IMR-90 (cell line): ENCODE measurements around the gene SPDEF. TPM values are rescaled to one million over a fixed set of nuclear protein-coding genes. Genes with fewer than 3 reads are reported as not detected.

Experiments used
- ATAC-seq: fragments of 200-7000 bp; cut with Tn5 transposase; 2 replicates; pipeline ENCODE4 v1.9.1; 2020; ENCODE audit warnings: low read depth, mild to moderate bottlenecking, moderate library complexity
- BruUV-seq: library from RNA; stranded (reverse); fragments of 400-500 nt; replicated peaks from 2 replicates; lab custom pipeline; 2021; lab: Mats Ljungman, UMichigan
- CTCF ChIA-PET: fragments of 300-600 bp; formaldehyde crosslinking; extraction: SDS; loops from one replicate; lab custom pipeline; 2021; ENCODE audit warnings: antibody characterized with exemption; lab: Yijun Ruan, JAX
- POLR2A ChIA-PET: fragments of 300-600 bp; sonication (Branson Sonifier 250); formaldehyde crosslinking; loops from one replicate; lab custom pipeline; 2022; ENCODE audit warnings: antibody characterized with exemption; ENCODE audit not compliant: unreplicated experiment; lab: Charles Lee
- DNase-seq: peaks from one replicate; pipeline ENCODE4 v3.0.0; 2013
- H2AFZ ChIP-seq: replicated peaks from 2 replicates; pipeline ENCODE3; 2013; ENCODE audit warnings: low read length, mild to moderate bottlenecking; ENCODE audit not compliant: poor library complexity
- H2AK5ac ChIP-seq: 2 replicates; pipeline ENCODE4 v1.6.1; 2013; ENCODE audit warnings: low read depth, low read length, inconsistent platforms
- H2AK9ac ChIP-seq: replicated peaks from 2 replicates; pipeline ENCODE3; 2013; ENCODE audit warnings: mild to moderate bottlenecking, low read depth, low read length, moderate library complexity; ENCODE audit not compliant: poor library complexity
- H2BK120ac ChIP-seq: 2 replicates; pipeline ENCODE4 v1.6.1; 2013; ENCODE audit warnings: low read depth, low read length, inconsistent platforms
- H2BK15ac ChIP-seq: 3 replicates; pipeline ENCODE4 v1.6.1; 2013; ENCODE audit warnings: low read depth, low read length, inconsistent platforms
- H2BK20ac ChIP-seq: 2 replicates; pipeline ENCODE4 v1.6.1; 2013; ENCODE audit warnings: low read depth, mild to moderate bottlenecking, inconsistent platforms, low read length, moderate library complexity
- H2BK5ac ChIP-seq: 2 replicates; pipeline ENCODE4 v1.6.1; 2013; ENCODE audit warnings: mild to moderate bottlenecking, low read depth, low read length, inconsistent platforms; ENCODE audit not compliant: poor library complexity, severe bottlenecking
- H3K14ac ChIP-seq: replicated peaks from 2 replicates; pipeline ENCODE4 v1.6.1; 2013; ENCODE audit warnings: low read depth, low read length, inconsistent platforms
- H3K18ac ChIP-seq: 2 replicates; pipeline ENCODE4 v1.6.1; 2013; ENCODE audit warnings: low read depth, low read length, control low read depth
- H3K23ac ChIP-seq: 2 replicates; pipeline ENCODE4 v1.6.1; 2013; ENCODE audit warnings: low read depth, low read length, inconsistent platforms
- H3K27ac ChIP-seq: 2 replicates; pipeline ENCODE4 v1.5.1; 2013; ENCODE audit warnings: mild to moderate bottlenecking, control low read depth, low read length; ENCODE audit not compliant: insufficient read depth
- H3K27me3 ChIP-seq: 2 replicates; pipeline ENCODE4 v1.6.1; 2013; ENCODE audit warnings: low read length; ENCODE audit not compliant: control insufficient read depth, insufficient read depth
- H3K36me3 ChIP-seq: 2 replicates; pipeline ENCODE4 v1.6.1; 2013; ENCODE audit warnings: low read length, mixed read lengths; ENCODE audit not compliant: control insufficient read depth, insufficient read depth
- H3K4ac ChIP-seq: 2 replicates; pipeline ENCODE4 v1.6.1; 2013; ENCODE audit warnings: low read depth, low read length, inconsistent platforms
- H3K4me1 ChIP-seq: 2 replicates; pipeline ENCODE4 v1.6.1; 2013; ENCODE audit warnings: low read length, mixed read lengths; ENCODE audit not compliant: control insufficient read depth, insufficient read depth
- H3K4me2 ChIP-seq: 2 replicates; pipeline ENCODE4 v1.6.1; 2013; ENCODE audit warnings: low read depth, mild to moderate bottlenecking, control low read depth, low read length, moderate library complexity
- H3K4me3 ChIP-seq: 2 replicates; pipeline ENCODE4 v1.5.1; 2013; ENCODE audit warnings: low read depth, mild to moderate bottlenecking, control low read depth, low read length, moderate library complexity; ENCODE audit not compliant: insufficient read depth
- H3K56ac ChIP-seq: 2 replicates; pipeline ENCODE4 v1.6.1; 2013; ENCODE audit warnings: low read length, inconsistent platforms; ENCODE audit not compliant: insufficient read depth; ENCODE audit errors: extremely low read depth
- H3K79me1 ChIP-seq, 2 experiments: 2 replicates each; pipeline ENCODE4 v1.6.1; 2013; ENCODE audit warnings: low read length in 2 of 2, inconsistent platforms in 1 of 2, low read depth in 1 of 2
- H3K9ac ChIP-seq: 2 replicates; pipeline ENCODE4 v1.6.1; 2013; ENCODE audit warnings: low read depth, low read length, control low read depth
- H3K9me1 ChIP-seq: 2 replicates; pipeline ENCODE4 v1.6.1; 2013; ENCODE audit warnings: low read length, inconsistent platforms; ENCODE audit not compliant: insufficient read depth
- H3K9me3 ChIP-seq: 2 replicates; pipeline ENCODE4 v1.6.1; 2013; ENCODE audit warnings: low read length; ENCODE audit not compliant: control insufficient read depth, insufficient read depth
- H4K20me1 ChIP-seq: 2 replicates; pipeline ENCODE4 v1.6.1; 2013; ENCODE audit warnings: low read length, inconsistent platforms; ENCODE audit not compliant: insufficient read depth
- H4K5ac ChIP-seq: 2 replicates; pipeline ENCODE4 v1.6.1; 2013; ENCODE audit warnings: mild to moderate bottlenecking, low read depth, low read length, control low read depth
- H4K8ac ChIP-seq, 2 experiments: 2 replicates each; pipeline ENCODE4 v1.6.1; 2013; ENCODE audit warnings: low read depth in 2 of 2, low read length in 2 of 2, control low read depth in 1 of 2, inconsistent platforms in 1 of 2
- H4K91ac ChIP-seq: 2 replicates; pipeline ENCODE4 v1.6.1; 2013; ENCODE audit warnings: low read depth, low read length, inconsistent platforms; ENCODE audit not compliant: insufficient read depth
- BHLHE40 ChIP-seq: fragments of 150-350 bp; IDR thresholded peaks from 2 replicates; pipeline ENCODE4 v1.6.1; 2016; ENCODE audit warnings: mild to moderate bottlenecking, low read depth, low read length
- CEBPB ChIP-seq: IDR thresholded peaks from 2 replicates; pipeline ENCODE4 v1.6.1; 2012; ENCODE audit warnings: low read depth, low read length, improper control_type of control experiment
- CTCF ChIP-seq: conservative IDR thresholded peaks from 2 replicates; pipeline ENCODE4 v1.5.1; 2012; ENCODE audit warnings: mild to moderate bottlenecking, low read depth, low read length, improper control_type of control experiment
- FOS ChIP-seq: fragments of 150-350 bp; IDR thresholded peaks from 2 replicates; pipeline ENCODE4 v1.6.1; 2016; ENCODE audit warnings: low read depth, low read length
- MAFK ChIP-seq: IDR thresholded peaks from 2 replicates; pipeline ENCODE4 v1.6.1; 2012; ENCODE audit warnings: low read depth, low read length, improper control_type of control experiment
- MAZ ChIP-seq: IDR thresholded peaks from 2 replicates; pipeline ENCODE4 v1.6.1; 2012; ENCODE audit warnings: low read depth, mild to moderate bottlenecking, low read length, improper control_type of control experiment, moderate library complexity, borderline replicate concordance
- MXI1 ChIP-seq: IDR thresholded peaks from 2 replicates; pipeline ENCODE4 v1.6.1; 2012; ENCODE audit warnings: low read depth, mild to moderate bottlenecking, low read length, moderate library complexity, borderline replicate concordance
- NFE2L2 ChIP-seq: fragments of 150-350 bp; IDR thresholded peaks from 2 replicates; pipeline ENCODE4 v1.6.1; 2016; ENCODE audit warnings: low read depth, mild to moderate bottlenecking, low read length
- RAD21 ChIP-seq: IDR thresholded peaks from 2 replicates; pipeline ENCODE4 v1.6.1; 2012; ENCODE audit warnings: low read length, improper control_type of control experiment
- RFX5 ChIP-seq: IDR thresholded peaks from 2 replicates; pipeline ENCODE4 v1.8.0; 2012; ENCODE audit warnings: low read depth, mild to moderate bottlenecking, low read length, moderate library complexity
- USF2 ChIP-seq: fragments of 150-350 bp; IDR thresholded peaks from 2 replicates; pipeline ENCODE4 v1.6.1; 2017; ENCODE audit warnings: mild to moderate bottlenecking, antibody characterized with exemption, low read length, low read depth
- WGBS, 2 experiments: methylation state at CpG; one replicate each; pipeline versions ENCODE4 v1.1.5 to v1.1.7; 2013; ENCODE audit warnings: missing lambda C conversion rate in 2 of 2; ENCODE audit not compliant: insufficient read length in 1 of 2; ENCODE audit errors: extremely low coverage in 2 of 2; 5-methylcytosine and 5-hydroxymethylcytosine counted together
- dilution Hi-C: fragments of 300-500 bp; cut with HindIII; formaldehyde crosslinking; loops from one replicate; pipeline ENCODE4 v1.14.3; 2018; ENCODE audit warnings: low sequenced_read_pairs; ENCODE audit not compliant: unreplicated experiment
- in situ Hi-C: fragments of 300-500 bp; cut with MboI; formaldehyde crosslinking; loops from 3 replicates; pipeline ENCODE4 v1.14.3; 2019; ENCODE audit warnings: low sequenced_read_pairs, inconsistent platforms, mixed read lengths
- intact Hi-C: fragments of 100-400 bp; cut with micrococcal nuclease; formaldehyde crosslinking; loops from 2 replicates; pipeline ENCODE4 v1.10.0; 2022
- polyA plus RNA-seq, 3 experiments: library from polyadenylated mRNA; depleted of rRNA; stranded (reverse); fragments of >200 nt; gene quantifications; 2 replicates each; pipeline ENCODE4 v1.2.3, GENCODE V29; 2012; ENCODE audit warnings: low replicate concordance in 1 of 3
- total RNA-seq: library from RNA; depleted of rRNA; stranded (reverse); fragments of >200 nt; gene quantifications from 2 replicates; pipeline ENCODE4 v1.2.3, GENCODE V29; 2012

The SPDEF gene
- total and polyA plus RNA-seq, 2 of the 4 experiments (the other 2 are of a cell fraction), result 0.05 TPM; not detected in 1

GRCh38 chr6:34535646-34536045 lies 20.5 kb downstream of the SPDEF start:
- no peaks in the 10 kb centered on the region for H3K9me3 ChIP-seq
- H3K4me2 ChIP-seq, result no peak overlapping the region
- H3K36me3 ChIP-seq, result no peaks in the 10 kb centered on the region
- H3K9me1 ChIP-seq, result no peaks in the 10 kb centered on the region
- no peak overlapping the region for H3K14ac ChIP-seq
- in situ Hi-C loops, result no loop called here
- dilution Hi-C loops, result no loop called here
- H3K4ac ChIP-seq, result no peak overlapping the region
- H3K9ac ChIP-seq, result no peak overlapping the region
- no peak overlapping the region for H3K56ac ChIP-seq
- H3K27ac ChIP-seq, result no peak overlapping the region
- ATAC-seq (no peak), DNase-seq (no peak)
- no peaks in the 10 kb centered on the region for H3K4me1 ChIP-seq
- H2AFZ ChIP-seq, result no peak overlapping the region
- no peak overlapping the region for H2BK15ac ChIP-seq
- H2AK5ac ChIP-seq, result no peak overlapping the region
- BruUV-seq, result no TSS peak
- TF ChIP-seq BHLHE40 (no peak), MXI1 (no peak), CTCF (no peak), FOS (no peak), NFE2L2 (no peak), MAFK (no peak), RAD21 (no peak), RFX5 (no peak), USF2 (no peak), MAZ (no peak), CEBPB (no peak)
- WGBS, 2 experiments, result 82% methylated on average over 3 of the region's 11 CpGs; no CpG with 5 or more reads in 1 of the 2 experiments
- intact Hi-C loops, result no loop called here
- no peak overlapping the region for H4K5ac ChIP-seq
- no peak overlapping the region for H4K91ac ChIP-seq
- no peak overlapping the region for H3K23ac ChIP-seq
- no peak overlapping the region for H2BK5ac ChIP-seq
- peaks cover 8% of the 10 kb centered on the region; the same call in 1 of the 2 replicates for H3K27me3 ChIP-seq
- no peak overlapping the region for H4K8ac ChIP-seq
- no peak overlapping the region for H3K18ac ChIP-seq
- H3K79me1 ChIP-seq, result no peaks in the 10 kb centered on the region
- no peaks in the 10 kb centered on the region for H4K20me1 ChIP-seq
- ChIA-PET POLR2A (no interaction called here), CTCF (no interaction called here)
- H3K4me3 ChIP-seq, result no peak overlapping the region
- no peak overlapping the region for H2BK20ac ChIP-seq
- no peak overlapping the region for H2AK9ac ChIP-seq
- no peak overlapping the region for H2BK120ac ChIP-seq
